Activated effector memory CD4-positive, alpha-beta T cell treated with Interleukin-2 at 50 U/mL for 16 hours (primary cell): ENCODE measurements around the gene TUBD1.
A peak's percentile ranks its signal among the peaks of the same experiment; 100 is the strongest.
"Not testable (repeated sequence)": the region's sequence is repeated elsewhere in the genome, so short reads cannot be mapped to it uniquely, and the experiment has no call there.

Source experiments
- DNase-seq: peaks from one replicate; pipeline ENCODE4 v3.0.0-alpha.2; 2020

The TUBD1 gene

DNA sequence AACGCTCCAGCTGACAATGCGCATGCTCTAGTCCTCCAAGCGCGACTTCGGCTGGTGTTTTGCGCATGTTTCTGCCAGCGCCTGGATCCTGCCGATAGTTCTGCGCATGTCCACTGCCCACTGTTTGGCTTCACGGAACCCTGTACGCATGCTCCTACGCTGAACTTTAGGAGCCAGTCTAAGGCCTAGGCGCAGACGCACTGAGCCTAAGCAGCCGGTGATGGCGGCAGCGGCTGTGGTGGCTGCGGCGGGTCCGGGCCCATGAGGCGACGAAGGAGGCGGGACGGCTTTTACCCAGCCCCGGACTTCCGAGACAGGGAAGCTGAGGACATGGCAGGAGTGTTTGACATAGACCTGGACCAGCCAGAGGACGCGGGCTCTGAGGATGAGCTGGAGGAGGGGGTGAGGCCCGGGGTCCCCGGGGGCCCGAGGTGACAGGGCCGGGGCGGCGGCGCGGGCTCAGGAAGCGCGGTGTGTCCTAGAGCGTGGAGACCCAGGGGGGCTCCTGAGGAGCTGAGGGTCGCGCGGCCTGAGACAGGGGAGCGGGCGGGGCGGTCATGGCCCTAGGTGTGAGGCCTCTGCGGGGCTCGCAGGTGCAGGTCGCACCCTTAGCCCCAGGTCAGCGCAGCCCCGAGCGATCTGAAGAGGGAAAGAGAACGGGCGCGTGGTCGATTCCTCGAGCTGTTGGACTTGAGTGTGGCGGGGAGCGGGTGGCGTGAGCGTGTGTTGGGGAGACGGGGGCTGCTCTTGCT, at the start of gene TUBD1, which contains the start of gene RPS6KB1:
TUBD1 (minus strand) TSS at position 20 of the 752 bp plus-strand sequence. CDS start 1,941 bp downstream, outside the sequence.
RPS6KB1 (plus strand) TSS at position 198 of the 752 bp plus-strand sequence; CDS start at position 262, 64 bp downstream.
- DNase-seq = peak; percentile 96

DNA sequence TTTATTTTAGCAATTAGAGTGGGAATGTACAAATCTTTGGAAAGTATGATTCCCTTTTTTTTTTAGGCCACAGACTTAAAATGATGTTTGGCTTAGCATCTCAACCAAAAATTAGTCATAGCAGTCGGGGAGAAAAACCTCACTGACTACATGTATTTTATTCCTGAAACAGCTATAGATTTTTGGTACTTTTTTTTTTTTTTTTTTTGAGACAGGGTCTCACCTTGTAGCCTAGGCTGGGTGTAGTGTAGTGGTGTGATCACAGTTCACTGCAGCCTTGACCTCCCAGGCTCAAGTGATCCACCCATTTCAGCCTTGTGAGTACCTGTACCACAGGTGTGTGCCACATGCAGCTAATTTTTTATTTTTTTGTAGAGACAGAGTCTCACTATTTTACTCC, 48.4 kb upstream of the TUBD1 start:
- no peak for DNase-seq

GRCh38 chr17:59940697-59941096, 48.0 kb upstream of the TUBD1 start:
- not testable (repeated sequence) for DNase-seq

DNA sequence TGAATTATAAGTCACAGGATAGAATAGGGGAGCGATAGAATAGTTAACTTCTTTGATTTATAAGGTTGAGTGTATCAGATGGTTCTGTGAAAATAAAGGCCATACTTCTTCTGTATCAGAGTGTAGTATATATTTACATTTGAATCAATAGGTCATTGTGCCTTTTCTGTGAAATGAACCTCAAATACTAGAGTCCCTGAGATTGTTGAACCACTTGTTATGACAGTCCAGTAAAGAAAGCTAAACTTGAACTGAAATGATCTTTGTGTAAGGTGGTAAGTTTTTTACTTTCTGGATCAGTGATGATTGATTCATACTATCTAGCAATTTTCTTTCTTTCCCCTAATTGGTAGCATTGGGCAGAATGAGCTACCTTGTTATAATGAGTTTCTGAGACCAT, 40.6 kb upstream of the TUBD1 start:
- not testable (repeated sequence) for DNase-seq

DNA sequence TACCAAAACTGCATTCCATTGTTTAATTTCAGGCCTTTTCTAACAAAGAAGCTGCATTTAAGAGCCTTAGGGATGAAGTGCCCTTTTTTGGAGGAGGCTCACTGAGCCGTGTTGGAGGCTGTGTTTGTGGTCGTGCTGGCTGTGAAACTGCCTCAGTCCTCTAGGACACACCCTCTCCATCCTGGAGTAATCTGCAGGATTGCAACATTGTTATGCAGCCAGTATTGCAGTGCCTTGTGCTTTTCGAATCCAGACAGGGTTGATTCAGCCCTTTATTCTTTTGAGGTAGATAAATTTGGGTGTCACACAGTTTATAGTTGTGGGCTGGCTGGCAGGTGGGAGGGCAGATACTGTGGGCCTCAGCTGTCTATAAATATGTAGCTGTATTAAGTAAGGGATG, 38.0 kb upstream of the TUBD1 start:
- DNase-seq = not testable (repeated sequence)

GRCh38 chr17:59930121-59930520, 37.4 kb upstream of the TUBD1 start:
- DNase-seq = not testable (repeated sequence)

- not testable (repeated sequence) for DNase-seq
Measured at GRCh38 chr17:59920637-59921036, 27.9 kb upstream of the TUBD1 start.

GRCh38 chr17:59916446-59916845, 23.7 kb upstream of the TUBD1 start:
- DNase-seq = no peak

DNA sequence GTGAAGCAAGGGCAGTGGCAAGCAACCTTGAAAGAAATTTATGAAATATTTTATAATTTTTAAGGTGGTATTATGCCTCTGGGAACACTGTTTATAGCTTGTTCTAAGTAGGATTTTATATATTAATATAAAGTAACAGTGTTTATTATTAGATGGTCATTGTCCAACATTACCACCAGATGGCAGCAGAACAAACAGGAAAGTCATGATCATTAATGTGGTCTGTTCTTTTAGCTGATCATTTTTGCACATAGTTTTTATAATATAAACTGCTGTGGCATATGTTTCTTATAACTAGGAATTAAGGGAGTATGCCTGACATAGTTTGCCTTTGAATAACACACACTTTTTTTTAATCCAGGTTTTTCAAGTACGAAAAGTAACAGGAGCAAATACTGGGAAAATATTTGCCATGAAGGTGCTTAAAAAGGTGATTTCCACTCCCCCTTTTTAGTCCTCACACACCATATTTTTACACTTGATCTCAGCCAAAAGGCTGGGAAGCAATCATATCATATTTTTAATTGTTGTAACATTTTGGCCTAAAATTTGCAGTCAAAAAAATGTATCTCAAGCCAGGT, 21.6 kb upstream of the TUBD1 start:
- DNase-seq = no peak

- DNase-seq = no peak
Measured at GRCh38 chr17:59907467-59907866, 14.7 kb upstream of the TUBD1 start.

GRCh38 chr17:59903455-59903854, 10.7 kb upstream of the TUBD1 start:
- no peak for DNase-seq

DNA sequence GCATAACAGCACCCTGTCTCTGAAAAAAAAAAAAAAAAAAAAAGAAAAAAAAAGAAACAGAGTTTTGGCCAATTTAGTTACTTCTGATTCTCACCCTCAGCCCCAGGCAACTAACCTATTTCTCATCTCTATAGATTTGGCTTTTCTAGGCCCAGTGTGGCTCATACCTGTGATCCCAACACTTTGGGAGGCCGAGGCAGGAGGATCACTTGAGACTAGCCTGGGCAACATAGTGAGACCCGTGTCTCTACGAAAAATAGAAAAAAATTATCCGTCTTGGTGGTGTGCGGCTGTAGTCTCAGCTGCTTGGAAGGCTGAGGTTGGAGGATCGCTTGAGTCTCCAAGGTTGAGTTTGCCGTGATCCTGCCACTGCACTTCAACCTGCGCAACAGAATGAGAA, 8.9 kb upstream of the TUBD1 start:
- no peak for DNase-seq

GRCh38 chr17:59899099-59899498, 6.4 kb upstream of the TUBD1 start:
- DNase-seq = no peak

GRCh38 chr17:59897090-59897489, 4.3 kb upstream of the TUBD1 start:
- no peak for DNase-seq

GRCh38 chr17:59893676-59894100, 945 bp upstream of the TUBD1 start:
- DNase-seq = no peak

DNA sequence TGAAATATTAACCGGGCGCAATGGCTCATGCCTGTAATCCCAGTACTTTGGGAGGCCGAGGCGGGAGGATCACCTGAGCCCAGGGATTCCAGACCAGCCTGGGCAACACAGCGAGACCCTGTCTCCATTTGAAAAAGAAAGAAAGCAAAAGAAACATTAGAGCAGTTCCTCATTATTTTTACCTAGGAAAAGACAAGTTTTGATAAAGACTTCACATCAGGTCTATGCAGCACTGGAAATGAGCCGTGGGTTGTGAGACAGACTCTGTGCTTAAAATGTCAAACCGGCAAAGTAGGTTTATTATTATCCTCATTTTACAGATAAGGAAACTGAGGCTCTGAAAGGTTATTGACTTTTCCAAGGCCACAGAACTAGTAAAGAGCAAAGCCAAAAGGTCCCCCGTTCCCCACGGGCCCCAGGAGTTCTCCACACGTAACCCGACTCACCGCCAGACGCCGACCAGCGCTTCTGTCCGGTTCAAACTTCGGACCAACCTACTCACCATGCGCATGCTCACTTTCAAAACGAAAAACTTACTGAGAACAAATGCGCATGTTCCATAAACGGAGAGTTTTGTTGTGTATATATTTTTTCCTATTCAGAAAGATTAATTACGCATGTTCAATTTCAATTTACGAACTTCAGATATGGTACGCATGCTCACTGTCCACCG, 356 bp downstream of the TUBD1 start:
- no peak for DNase-seq

DNA sequence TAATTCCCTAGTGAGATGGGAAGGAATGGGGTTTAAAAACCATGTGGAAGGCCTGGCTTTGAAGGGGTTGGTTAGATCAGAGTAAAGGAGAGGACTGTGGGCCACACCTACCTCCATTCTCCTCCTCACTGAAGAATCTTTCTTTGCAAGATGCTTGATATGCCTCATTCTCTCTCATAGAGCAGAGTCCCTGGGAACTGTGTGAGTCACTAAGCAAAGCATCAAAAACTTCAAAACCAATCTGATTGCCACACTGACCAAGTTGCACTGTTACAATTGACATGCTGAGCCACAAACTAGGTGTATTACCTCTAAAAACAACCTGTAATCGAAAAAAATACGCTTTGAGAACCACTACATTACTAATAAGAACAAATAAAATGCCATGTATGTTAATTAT, 2.0 kb downstream of the TUBD1 start:
- DNase-seq = no peak

GRCh38 chr17:59888145-59888750, 4.5 kb downstream of the TUBD1 start:
- no peak for DNase-seq

- DNase-seq = no peak
Measured at GRCh38 chr17:59884861-59885260, 7.9 kb downstream of the TUBD1 start.

DNA sequence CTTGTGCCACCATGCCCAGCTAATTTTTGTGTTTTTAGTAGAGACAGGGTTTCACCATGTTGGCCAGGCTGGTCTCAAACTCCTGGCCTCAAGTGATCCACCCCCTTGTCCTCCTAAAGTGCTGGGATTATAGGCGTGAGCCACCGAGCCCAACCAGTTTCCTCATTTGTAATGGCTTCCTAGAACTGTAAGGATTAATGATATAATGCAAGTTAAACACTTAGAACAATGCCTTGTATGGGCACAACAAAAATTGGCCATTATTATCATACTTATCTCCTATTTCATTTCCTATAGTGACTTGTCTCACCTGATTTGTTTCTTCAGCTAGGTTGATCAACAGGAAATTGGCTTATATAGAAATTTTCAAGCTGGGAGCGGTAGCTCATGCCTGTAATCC, 14.1 kb downstream of the TUBD1 start:
- no peak for DNase-seq

- no peak for DNase-seq
Measured at GRCh38 chr17:59877965-59878364, 14.8 kb downstream of the TUBD1 start.

DNA sequence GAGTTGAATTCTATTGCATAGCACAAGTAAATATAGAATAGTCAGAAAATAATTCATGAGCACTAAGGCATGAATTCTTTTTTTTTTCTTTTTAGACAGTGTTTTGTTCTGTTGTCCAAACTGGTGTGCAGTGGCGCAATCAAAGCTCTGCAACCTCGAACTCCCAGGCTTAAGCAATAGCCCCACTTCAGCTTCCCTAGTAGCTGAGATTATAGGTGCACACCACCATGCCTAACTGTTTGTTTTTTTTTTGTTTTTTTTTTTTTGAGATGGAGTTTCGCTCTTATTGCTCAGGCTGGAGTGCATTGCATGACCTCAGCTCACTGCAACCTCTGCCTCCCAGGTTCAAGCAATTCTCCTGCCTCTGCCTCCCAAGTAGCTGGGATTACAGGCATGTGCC, 16.6 kb downstream of the TUBD1 start:
- DNase-seq = no peak

GRCh38 chr17:59874376-59874775, 18.4 kb downstream of the TUBD1 start:
- DNase-seq = no peak
